PFSK-1 (cell line): ENCODE data around the gene CDCP2.

Experiments used
- FOXP2 ChIP-seq: optimal IDR thresholded peaks from 2 replicates; pipeline ENCODE3; 2011; ENCODE audit warnings: borderline replicate concordance, control low read depth, inconsistent platforms; ENCODE audit not compliant: insufficient read depth; ENCODE audit errors: extremely low read length, extremely low read depth
- POLR2AphosphoS5 ChIP-seq: IDR thresholded peaks from 2 replicates; pipeline ENCODE4 v1.6.1; 2012; ENCODE audit warnings: low read depth, mild to moderate bottlenecking, control low read depth, low read length, moderate library complexity
- SIN3A ChIP-seq: IDR thresholded peaks from 2 replicates; pipeline ENCODE4 v1.6.1; 2012; ENCODE audit warnings: mild to moderate bottlenecking, low read length, moderate library complexity, borderline replicate concordance; ENCODE audit not compliant: insufficient read depth
- TAF1 ChIP-seq: IDR thresholded peaks from 2 replicates; pipeline ENCODE4 v1.6.1; 2012; ENCODE audit warnings: low read length, control low read depth, borderline replicate concordance; ENCODE audit not compliant: insufficient read depth
- TF ChIP-seq, protein P1 (sequence below), 2 experiments: IDR thresholded peaks; 2 replicates each; pipeline versions ENCODE4 v1.6.1 to v1.8.0; 2011 to 2012; ENCODE audit warnings: low read depth in 2 of 2, low read length in 2 of 2, control low read depth in 1 of 2, inconsistent platforms in 1 of 2, mild to moderate bottlenecking in 1 of 2, moderate library complexity in 1 of 2; ENCODE audit not compliant: insufficient read depth in 1 of 2

Gene CDCP2

GRCh38 chr1:54086754-54087153 lies 66.0 kb downstream of the CDCP2 start:
- no peak for TF ChIP-seq TAF1
- TF ChIP-seq FOXP2 = no peak
- TF ChIP-seq SIN3A = no peak
- TF ChIP-seq POLR2AphosphoS5 = no peak
- TF ChIP-seq, protein P1, sequence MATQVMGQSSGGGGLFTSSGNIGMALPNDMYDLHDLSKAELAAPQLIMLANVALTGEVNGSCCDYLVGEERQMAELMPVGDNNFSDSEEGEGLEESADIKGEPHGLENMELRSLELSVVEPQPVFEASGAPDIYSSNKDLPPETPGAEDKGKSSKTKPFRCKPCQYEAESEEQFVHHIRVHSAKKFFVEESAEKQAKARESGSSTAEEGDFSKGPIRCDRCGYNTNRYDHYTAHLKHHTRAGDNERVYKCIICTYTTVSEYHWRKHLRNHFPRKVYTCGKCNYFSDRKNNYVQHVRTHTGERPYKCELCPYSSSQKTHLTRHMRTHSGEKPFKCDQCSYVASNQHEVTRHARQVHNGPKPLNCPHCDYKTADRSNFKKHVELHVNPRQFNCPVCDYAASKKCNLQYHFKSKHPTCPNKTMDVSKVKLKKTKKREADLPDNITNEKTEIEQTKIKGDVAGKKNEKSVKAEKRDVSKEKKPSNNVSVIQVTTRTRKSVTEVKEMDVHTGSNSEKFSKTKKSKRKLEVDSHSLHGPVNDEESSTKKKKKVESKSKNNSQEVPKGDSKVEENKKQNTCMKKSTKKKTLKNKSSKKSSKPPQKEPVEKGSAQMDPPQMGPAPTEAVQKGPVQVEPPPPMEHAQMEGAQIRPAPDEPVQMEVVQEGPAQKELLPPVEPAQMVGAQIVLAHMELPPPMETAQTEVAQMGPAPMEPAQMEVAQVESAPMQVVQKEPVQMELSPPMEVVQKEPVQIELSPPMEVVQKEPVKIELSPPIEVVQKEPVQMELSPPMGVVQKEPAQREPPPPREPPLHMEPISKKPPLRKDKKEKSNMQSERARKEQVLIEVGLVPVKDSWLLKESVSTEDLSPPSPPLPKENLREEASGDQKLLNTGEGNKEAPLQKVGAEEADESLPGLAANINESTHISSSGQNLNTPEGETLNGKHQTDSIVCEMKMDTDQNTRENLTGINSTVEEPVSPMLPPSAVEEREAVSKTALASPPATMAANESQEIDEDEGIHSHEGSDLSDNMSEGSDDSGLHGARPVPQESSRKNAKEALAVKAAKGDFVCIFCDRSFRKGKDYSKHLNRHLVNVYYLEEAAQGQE (IDR thresholded peaks at IDR 0.05; ENCODE audit: insufficient read depth in 1 of 2, low read depth in 2 of 2, low read length in 2 of 2) = no peak

GRCh38 chr1:54084794-54085193 lies 68.0 kb downstream of the CDCP2 start:
- TF ChIP-seq, protein P1 (IDR thresholded peaks at IDR 0.05; ENCODE audit: insufficient read depth in 1 of 2, low read depth in 2 of 2, low read length in 2 of 2) = no peak
- TF ChIP-seq FOXP2 (no peak), SIN3A (no peak), TAF1 (no peak), POLR2AphosphoS5 (no peak)
